ENCODE results near the gene ASMTL. TPM values are rescaled to one million over a fixed set of nuclear protein-coding genes. Genes with fewer than 3 reads are reported as not detected.
"Not testable (repeated sequence)": the region's sequence is repeated elsewhere in the genome, so short reads cannot be mapped to it uniquely, and the experiment has no call there.

Gene ASMTL
- total RNA-seq, 4 donors from 2014 or later: 3.4 to 20.3 (median 18.4) TPM

DNA sequence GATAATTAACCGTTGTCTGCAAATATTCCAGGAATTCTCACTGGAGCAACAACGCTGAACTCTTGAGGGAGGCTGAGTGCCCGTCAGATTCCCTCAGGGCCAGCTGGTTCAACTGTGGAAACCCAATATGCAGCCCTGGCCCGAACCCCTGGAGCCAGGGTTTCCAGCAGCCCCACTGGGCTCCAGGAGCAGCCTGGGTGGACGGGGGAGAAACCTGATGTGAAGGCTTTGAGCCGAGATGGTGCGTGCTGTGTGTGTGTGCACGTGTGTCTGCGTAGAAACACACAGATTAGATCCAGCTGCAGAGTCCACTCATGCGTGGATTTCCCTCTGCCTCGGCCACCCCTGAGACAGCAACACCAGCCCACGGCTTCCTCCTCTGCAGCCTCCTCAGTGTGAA, 41.4 kb downstream of the ASMTL start:
- 76 to 100% methylated on average over 3 to 11 of the region's 12 CpGs for WGBS, 2 donors (ENCODE audit: low coverage in 1 of 2)
- intact Hi-C loops (cut with DNase I; ENCODE audit: low total_unique reads) (no loop called here), in situ Hi-C loops (cut with MboI; ENCODE audit: low pct_ligation_motif_present in 1 of 4, low pct_unique_long_range_greater_than_20kb in 1 of 4, low sequenced_read_pairs in 3 of 4) (no loop called here)
- Histone ChIP-seq H3K4me3 (no peak overlapping the region), H3K36me3 (peaks cover 0 to 12% (median 3%) of the 10 kb centered on the region in 4 donors), H3K27me3 (no peaks in the 10 kb centered on the region), H3K27ac (no peak overlapping the region), H3K9me3 (no peaks in the 10 kb centered on the region), H3K4me1 (no peaks in the 10 kb centered on the region)
- no peak for DNase-seq
- TF ChIP-seq POLR2AphosphoS5 (IDR thresholded peaks at IDR 0.05) (no peak), POLR2A (IDR thresholded peaks at IDR 0.05) (no peak), EP300 (IDR thresholded peaks at IDR 0.05; ENCODE audit: low read depth) (no peak)
- TF ChIP-seq, protein P1, sequence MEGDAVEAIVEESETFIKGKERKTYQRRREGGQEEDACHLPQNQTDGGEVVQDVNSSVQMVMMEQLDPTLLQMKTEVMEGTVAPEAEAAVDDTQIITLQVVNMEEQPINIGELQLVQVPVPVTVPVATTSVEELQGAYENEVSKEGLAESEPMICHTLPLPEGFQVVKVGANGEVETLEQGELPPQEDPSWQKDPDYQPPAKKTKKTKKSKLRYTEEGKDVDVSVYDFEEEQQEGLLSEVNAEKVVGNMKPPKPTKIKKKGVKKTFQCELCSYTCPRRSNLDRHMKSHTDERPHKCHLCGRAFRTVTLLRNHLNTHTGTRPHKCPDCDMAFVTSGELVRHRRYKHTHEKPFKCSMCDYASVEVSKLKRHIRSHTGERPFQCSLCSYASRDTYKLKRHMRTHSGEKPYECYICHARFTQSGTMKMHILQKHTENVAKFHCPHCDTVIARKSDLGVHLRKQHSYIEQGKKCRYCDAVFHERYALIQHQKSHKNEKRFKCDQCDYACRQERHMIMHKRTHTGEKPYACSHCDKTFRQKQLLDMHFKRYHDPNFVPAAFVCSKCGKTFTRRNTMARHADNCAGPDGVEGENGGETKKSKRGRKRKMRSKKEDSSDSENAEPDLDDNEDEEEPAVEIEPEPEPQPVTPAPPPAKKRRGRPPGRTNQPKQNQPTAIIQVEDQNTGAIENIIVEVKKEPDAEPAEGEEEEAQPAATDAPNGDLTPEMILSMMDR (IDR thresholded peaks at IDR 0.05): no peak

DNA sequence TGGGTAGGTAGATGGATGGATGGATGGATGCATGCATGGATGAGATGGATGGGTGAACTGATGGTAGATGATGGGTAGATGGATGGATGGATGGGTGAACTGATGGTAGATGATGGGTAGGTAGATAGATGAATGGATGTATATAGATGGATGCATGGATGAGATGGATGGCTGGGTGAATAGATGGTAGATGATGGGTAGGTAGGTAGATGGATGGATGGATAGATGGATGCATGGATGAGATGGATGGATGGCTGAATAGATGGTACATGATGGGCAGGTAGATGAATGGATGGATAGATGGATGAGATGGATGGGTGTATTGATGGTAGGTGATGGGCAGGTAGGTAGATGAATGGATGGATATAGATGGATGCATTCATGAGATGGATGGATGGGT, 45.7 kb downstream of the ASMTL start:
- Histone ChIP-seq H3K4me3 (no peak overlapping the region), H3K36me3 (peaks cover 0 to 12% (median 4%) of the 10 kb centered on the region in 4 donors), H3K27me3 (no peaks in the 10 kb centered on the region), H3K4me1 (no peaks in the 10 kb centered on the region), H3K27ac (no peak overlapping the region), H3K9me3 (no peaks in the 10 kb centered on the region)
- DNase-seq: no peak
- TF ChIP-seq EP300 (IDR thresholded peaks at IDR 0.05; ENCODE audit: low read depth) (no peak), POLR2A (IDR thresholded peaks at IDR 0.05) (no peak), POLR2AphosphoS5 (IDR thresholded peaks at IDR 0.05) (no peak)
- TF ChIP-seq, protein P1 (IDR thresholded peaks at IDR 0.05): no peak
- in situ Hi-C loops (cut with MboI; ENCODE audit: low pct_ligation_motif_present in 1 of 4, low pct_unique_long_range_greater_than_20kb in 1 of 4, low sequenced_read_pairs in 3 of 4) (no loop called here), intact Hi-C loops (cut with DNase I; ENCODE audit: low total_unique reads) (no loop called here)

DNA sequence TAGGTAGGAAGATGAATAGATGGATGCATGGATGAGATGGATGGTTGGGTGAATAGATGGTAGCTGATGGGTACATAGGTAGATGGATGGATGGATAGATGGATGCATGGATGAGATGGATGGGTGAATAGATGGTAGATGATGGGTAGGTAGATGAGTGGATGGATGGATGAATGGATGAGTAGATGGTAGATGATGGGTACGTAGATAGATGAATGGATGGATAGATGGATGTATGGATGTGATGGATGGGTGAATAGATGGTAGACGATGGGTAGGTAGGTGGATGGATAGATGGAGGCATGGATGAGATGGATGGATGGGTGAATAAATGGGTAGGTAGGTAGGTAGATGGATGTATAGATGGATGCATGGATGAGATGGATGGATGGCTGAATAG, 46.9 kb downstream of the ASMTL start:
- H3K9me3 ChIP-seq; H3K27ac ChIP-seq; DNase-seq; H3K27me3 ChIP-seq; in situ Hi-C loops (cut with MboI; ENCODE audit: low pct_ligation_motif_present in 1 of 4, low pct_unique_long_range_greater_than_20kb in 1 of 4, low sequenced_read_pairs in 3 of 4); H3K4me1 ChIP-seq; H3K4me3 ChIP-seq; intact Hi-C loops (cut with DNase I; ENCODE audit: low total_unique reads): not testable (repeated sequence)
- peaks cover 0 to 12% (median 4%) of the 10 kb centered on the region in 4 donors for H3K36me3 ChIP-seq
- 75 to 95% methylated on average over 2 of the region's 2 CpGs for WGBS, 2 donors (ENCODE audit: low coverage in 1 of 2)

DNA sequence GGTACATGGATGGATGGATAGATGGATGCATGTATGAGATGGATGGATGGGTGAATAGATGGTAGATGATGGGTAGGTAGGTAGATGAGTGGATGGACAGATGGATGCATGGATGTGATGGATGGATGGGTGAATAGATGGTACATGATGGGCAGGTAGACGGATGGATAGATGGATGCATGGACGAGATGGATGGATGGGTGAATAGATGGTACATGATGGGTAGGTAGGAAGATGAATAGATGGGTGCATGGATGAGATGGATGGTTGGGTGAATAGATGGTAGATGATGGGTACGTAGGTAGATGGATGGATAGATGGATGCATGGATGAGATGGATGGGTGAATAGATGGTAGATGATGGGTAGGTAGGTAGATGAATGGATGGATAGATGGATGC, 48.8 kb downstream of the ASMTL start:
- whole genome bisulfite sequencing, 2 donors (ENCODE audit: low coverage in 1 of 2): 88 to 91% methylated on average over 2 to 3 of the region's 3 CpGs
- H3K27me3 ChIP-seq; in situ Hi-C loops (cut with MboI; ENCODE audit: low pct_ligation_motif_present in 1 of 4, low pct_unique_long_range_greater_than_20kb in 1 of 4, low sequenced_read_pairs in 3 of 4); intact Hi-C loops (cut with DNase I; ENCODE audit: low total_unique reads); DNase-seq; H3K27ac ChIP-seq; H3K4me1 ChIP-seq; H3K9me3 ChIP-seq; H3K4me3 ChIP-seq: not testable (repeated sequence)
- H3K36me3 ChIP-seq: peaks cover 0 to 12% (median 4%) of the 10 kb centered on the region in 4 donors

DNA sequence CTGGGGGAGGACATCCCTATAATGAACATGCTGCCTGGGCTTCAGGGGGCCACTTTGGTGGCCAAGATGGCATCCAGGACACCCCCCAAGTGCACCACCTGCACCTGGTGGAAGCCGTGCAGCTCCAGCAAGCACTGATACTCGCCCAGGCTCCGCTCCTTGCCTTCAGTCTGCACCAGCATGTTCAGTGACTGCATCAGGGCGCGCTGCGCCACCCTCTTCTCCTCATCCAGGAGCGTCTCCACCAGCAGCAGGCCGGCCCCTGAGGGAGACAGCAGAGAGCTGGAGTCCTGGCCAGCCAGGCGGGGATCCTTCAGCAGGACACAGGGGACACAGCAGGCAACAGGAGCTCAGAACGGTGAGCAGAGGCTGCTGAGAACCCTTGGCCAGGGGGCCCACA, 49.5 kb downstream of the ASMTL start:
- Histone ChIP-seq H3K4me3 (no peak overlapping the region), H3K27me3 (no peaks in the 10 kb centered on the region), H3K27ac (no peak overlapping the region), H3K4me1 (no peaks in the 10 kb centered on the region), H3K9me3 (no peaks in the 10 kb centered on the region), H3K36me3 (peaks cover 0 to 12% (median 4%) of the 10 kb centered on the region in 4 donors)
- 97% methylated on average over 10 of the region's 10 CpGs; no CpG with 5 or more reads in 1 of the 2 donors for WGBS, 2 donors (ENCODE audit: low coverage in 1 of 2)
- intact Hi-C loops (cut with DNase I; ENCODE audit: low total_unique reads): no loop called here
- in situ Hi-C loops (cut with MboI; ENCODE audit: low pct_ligation_motif_present in 1 of 4, low pct_unique_long_range_greater_than_20kb in 1 of 4, low sequenced_read_pairs in 3 of 4): no loop called here
- no peak for DNase-seq
- no peak for TF ChIP-seq POLR2A (IDR thresholded peaks at IDR 0.05)
- no peak for TF ChIP-seq EP300 (IDR thresholded peaks at IDR 0.05; ENCODE audit: low read depth)
